HepG2 (cell line): ENCODE data around the gene VAMP5. TPM values are rescaled to one million over a fixed set of nuclear protein-coding genes. Genes with fewer than 3 reads are reported as not detected.
A peak's percentile ranks its signal among the peaks of the same experiment; 100 is the strongest.

Source experiments
- BORCS8-MEF2B ChIP-seq: sonication (generic); formaldehyde crosslinking; IDR thresholded peaks from 2 replicates; pipeline ENCODE4 v1.8.0; 2022; ENCODE audit warnings: mild to moderate bottlenecking, missing genetic modification reagents
- FOXA1 ChIP-seq, 2 experiments: fragments of 450-650 bp in 1 of 2; sonication (generic) in 1 of 2; formaldehyde crosslinking in 1 of 2; IDR thresholded peaks; 2 replicates each; pipeline versions ENCODE4 v1.4.0 to v1.6.1; 2016 to 2020; ENCODE audit warnings: missing genetic modification reagents in 1 of 2
- GMEB2 ChIP-seq: IDR thresholded peaks from 2 replicates; pipeline ENCODE4 v1.6.1; 2016; ENCODE audit warnings: missing biosample characterization, missing genetic modification reagents, low read depth
- HNF1B ChIP-seq: sonication (generic); formaldehyde crosslinking; IDR thresholded peaks from 2 replicates; pipeline ENCODE4 v1.5.1; 2020; ENCODE audit warnings: mild to moderate bottlenecking, moderate library complexity, missing genetic modification reagents
- ISL2 ChIP-seq: sonication (generic); formaldehyde crosslinking; IDR thresholded peaks from 2 replicates; pipeline ENCODE4 v1.5.0; 2020; ENCODE audit warnings: missing genetic modification reagents
- KLF11 ChIP-seq: IDR thresholded peaks from 2 replicates; pipeline ENCODE4 v1.6.1; 2016; ENCODE audit warnings: missing compliant biosample characterization
- SCMH1 ChIP-seq: sonication (generic); formaldehyde crosslinking; IDR thresholded peaks from 2 replicates; pipeline ENCODE4 v1.9.0; 2021; ENCODE audit warnings: missing genetic modification reagents, mild to moderate bottlenecking, borderline replicate concordance
- SIN3A ChIP-seq: IDR thresholded peaks from 2 replicates; pipeline ENCODE4 v1.6.1; 2011; ENCODE audit warnings: low read depth, mild to moderate bottlenecking, control low read depth, low read length, borderline replicate concordance
- SP5 ChIP-seq: IDR thresholded peaks from 2 replicates; pipeline ENCODE4 v1.6.1; 2016; ENCODE audit warnings: low read depth, borderline replicate concordance
- SPEN ChIP-seq: sonication (generic); formaldehyde crosslinking; IDR thresholded peaks from 2 replicates; pipeline ENCODE4 v1.5.1; 2020; ENCODE audit warnings: low read depth, mild to moderate bottlenecking, missing genetic modification reagents
- ZFP91 ChIP-seq: sonication (generic); formaldehyde crosslinking; IDR thresholded peaks from 2 replicates; pipeline ENCODE4 v1.9.0; 2022; ENCODE audit warnings: missing genetic modification reagents, mild to moderate bottlenecking, borderline replicate concordance
- ZFX ChIP-seq: sonication (generic); formaldehyde crosslinking; IDR thresholded peaks from 2 replicates; pipeline ENCODE4 v1.4.0; 2020; ENCODE audit warnings: mild to moderate bottlenecking, low read depth, missing genetic modification reagents, moderate library complexity
- ZNF224 ChIP-seq: sonication (generic); formaldehyde crosslinking; IDR thresholded peaks from 2 replicates; pipeline ENCODE4 v1.5.0; 2020; ENCODE audit warnings: mild to moderate bottlenecking, missing genetic modification reagents
- ZNF451 ChIP-seq: sonication (generic); formaldehyde crosslinking; IDR thresholded peaks from 2 replicates; pipeline ENCODE4 v1.5.0; 2020; ENCODE audit warnings: mild to moderate bottlenecking, missing genetic modification reagents
- ZNF496 ChIP-seq: sonication (generic); formaldehyde crosslinking; IDR thresholded peaks from 2 replicates; pipeline ENCODE4 v1.8.1; 2023; ENCODE audit warnings: mild to moderate bottlenecking, moderate library complexity, missing genetic modification reagents; ENCODE audit not compliant: insufficient replicate concordance
- ZNF672 ChIP-seq: sonication (generic); formaldehyde crosslinking; IDR thresholded peaks from 2 replicates; pipeline ENCODE4 v1.8.1; 2022; ENCODE audit warnings: missing genetic modification reagents
- polyA plus RNA-seq, 8 experiments: library from polyadenylated mRNA; depleted of rRNA in 3 of 8; stranded (reverse) in 7 of 8; unstranded in 1 of 8; fragments of >200 nt; fragmentation: Illumina TruSeq in 4 of 8; extraction: Trizol in 4 of 8; gene quantifications; 2 replicates each; pipeline versions ENCODE4 v1.2.1 to v1.2.3, GENCODE V29; 2011 to 2016; ENCODE audit warnings: low read depth in 4 of 8, missing spikeins in 1 of 8, mixed read lengths in 1 of 8; ENCODE audit not compliant: insufficient read depth in 1 of 8
- total RNA-seq, 5 experiments: library from RNA; depleted of rRNA; stranded (reverse); fragments of >200 nt; fragmentation: Illumina TruSeq; extraction: Trizol; gene quantifications; 2 replicates each; pipeline ENCODE4 v1.2.3, GENCODE V29; 2016; ENCODE audit warnings: low read depth in 1 of 5
- TF ChIP-seq, protein P1 (sequence below): sonication (generic); formaldehyde crosslinking; IDR thresholded peaks from 2 replicates; pipeline ENCODE4 v1.4.0; 2020; ENCODE audit warnings: mild to moderate bottlenecking, missing genetic modification reagents
- TF ChIP-seq, protein P2 (sequence below): sonication (generic); formaldehyde crosslinking; IDR thresholded peaks from 2 replicates; pipeline ENCODE4 v1.8.1; 2023; ENCODE audit warnings: mild to moderate bottlenecking, missing genetic modification reagents
- TF ChIP-seq, protein P3 (sequence below): sonication (generic); formaldehyde crosslinking; IDR thresholded peaks from 2 replicates; pipeline ENCODE4 v1.4.0; 2020; ENCODE audit warnings: mild to moderate bottlenecking, missing genetic modification reagents, borderline replicate concordance

The VAMP5 gene
- total and polyA plus RNA-seq, 2 of the 13 experiments (the other 11 are each of a cell fraction or from before 2014, with no cell fraction given) = 7.2 to 56.7 TPM

DNA sequence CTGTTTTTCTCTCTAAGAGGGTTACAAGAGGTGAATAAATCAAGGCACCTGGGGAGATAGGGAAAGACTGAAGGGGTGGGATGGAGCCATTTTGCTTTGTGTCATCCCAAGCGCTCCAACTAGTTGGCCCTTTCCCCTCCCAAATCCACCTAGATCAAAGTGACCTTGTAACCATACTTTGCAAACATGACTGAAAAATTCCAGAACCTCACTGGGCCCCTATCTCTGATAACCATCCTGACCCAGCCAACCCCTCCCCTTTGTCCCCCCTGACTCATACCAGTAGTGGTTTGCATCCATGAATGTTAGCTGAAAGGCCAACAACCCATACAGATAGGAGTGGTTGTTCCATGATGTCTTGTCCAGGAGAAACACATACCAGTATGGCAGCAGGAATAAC is 26.1 kb upstream of the VAMP5 start (continued):
- TF ChIP-seq, protein P1, sequence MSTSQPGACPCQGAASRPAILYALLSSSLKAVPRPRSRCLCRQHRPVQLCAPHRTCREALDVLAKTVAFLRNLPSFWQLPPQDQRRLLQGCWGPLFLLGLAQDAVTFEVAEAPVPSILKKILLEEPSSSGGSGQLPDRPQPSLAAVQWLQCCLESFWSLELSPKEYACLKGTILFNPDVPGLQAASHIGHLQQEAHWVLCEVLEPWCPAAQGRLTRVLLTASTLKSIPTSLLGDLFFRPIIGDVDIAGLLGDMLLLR (CRISPR knock-in tag) = no peak
- TF ChIP-seq, protein P2, sequence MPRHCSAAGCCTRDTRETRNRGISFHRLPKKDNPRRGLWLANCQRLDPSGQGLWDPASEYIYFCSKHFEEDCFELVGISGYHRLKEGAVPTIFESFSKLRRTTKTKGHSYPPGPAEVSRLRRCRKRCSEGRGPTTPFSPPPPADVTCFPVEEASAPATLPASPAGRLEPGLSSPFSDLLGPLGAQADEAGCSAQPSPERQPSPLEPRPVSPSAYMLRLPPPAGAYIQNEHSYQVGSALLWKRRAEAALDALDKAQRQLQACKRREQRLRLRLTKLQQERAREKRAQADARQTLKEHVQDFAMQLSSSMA (CRISPR knock-in tag) = no peak
- TF ChIP-seq ZNF451 (CRISPR knock-in tag) (no peak), SCMH1 (CRISPR knock-in tag) (no peak), KLF11 (CRISPR knock-in tag) (no peak), ZNF496 (no peak), ZFX (peak; percentile 24; the same call in 1 of the 2 replicates), ZFP91 (CRISPR knock-in tag) (no peak; the same call in 1 of the 2 replicates), ISL2 (peak; percentile 75), ZNF224 (CRISPR knock-in tag) (no peak), GMEB2 (CRISPR knock-in tag) (no peak), BORCS8-MEF2B (no peak), SIN3A (no peak), FOXA1 (IDR thresholded peaks at IDR 0.05) (no peak), FOXA1 (CRISPR knock-in tag; IDR thresholded peaks at IDR 0.05) (peak; percentile 35; the same call in 1 of the 2 replicates), SPEN (CRISPR knock-in tag) (no peak), HNF1B (CRISPR knock-in tag) (no peak), ZNF672 (CRISPR knock-in tag) (no peak), SP5 (CRISPR knock-in tag) (peak; percentile 82)
- TF ChIP-seq, protein P3, sequence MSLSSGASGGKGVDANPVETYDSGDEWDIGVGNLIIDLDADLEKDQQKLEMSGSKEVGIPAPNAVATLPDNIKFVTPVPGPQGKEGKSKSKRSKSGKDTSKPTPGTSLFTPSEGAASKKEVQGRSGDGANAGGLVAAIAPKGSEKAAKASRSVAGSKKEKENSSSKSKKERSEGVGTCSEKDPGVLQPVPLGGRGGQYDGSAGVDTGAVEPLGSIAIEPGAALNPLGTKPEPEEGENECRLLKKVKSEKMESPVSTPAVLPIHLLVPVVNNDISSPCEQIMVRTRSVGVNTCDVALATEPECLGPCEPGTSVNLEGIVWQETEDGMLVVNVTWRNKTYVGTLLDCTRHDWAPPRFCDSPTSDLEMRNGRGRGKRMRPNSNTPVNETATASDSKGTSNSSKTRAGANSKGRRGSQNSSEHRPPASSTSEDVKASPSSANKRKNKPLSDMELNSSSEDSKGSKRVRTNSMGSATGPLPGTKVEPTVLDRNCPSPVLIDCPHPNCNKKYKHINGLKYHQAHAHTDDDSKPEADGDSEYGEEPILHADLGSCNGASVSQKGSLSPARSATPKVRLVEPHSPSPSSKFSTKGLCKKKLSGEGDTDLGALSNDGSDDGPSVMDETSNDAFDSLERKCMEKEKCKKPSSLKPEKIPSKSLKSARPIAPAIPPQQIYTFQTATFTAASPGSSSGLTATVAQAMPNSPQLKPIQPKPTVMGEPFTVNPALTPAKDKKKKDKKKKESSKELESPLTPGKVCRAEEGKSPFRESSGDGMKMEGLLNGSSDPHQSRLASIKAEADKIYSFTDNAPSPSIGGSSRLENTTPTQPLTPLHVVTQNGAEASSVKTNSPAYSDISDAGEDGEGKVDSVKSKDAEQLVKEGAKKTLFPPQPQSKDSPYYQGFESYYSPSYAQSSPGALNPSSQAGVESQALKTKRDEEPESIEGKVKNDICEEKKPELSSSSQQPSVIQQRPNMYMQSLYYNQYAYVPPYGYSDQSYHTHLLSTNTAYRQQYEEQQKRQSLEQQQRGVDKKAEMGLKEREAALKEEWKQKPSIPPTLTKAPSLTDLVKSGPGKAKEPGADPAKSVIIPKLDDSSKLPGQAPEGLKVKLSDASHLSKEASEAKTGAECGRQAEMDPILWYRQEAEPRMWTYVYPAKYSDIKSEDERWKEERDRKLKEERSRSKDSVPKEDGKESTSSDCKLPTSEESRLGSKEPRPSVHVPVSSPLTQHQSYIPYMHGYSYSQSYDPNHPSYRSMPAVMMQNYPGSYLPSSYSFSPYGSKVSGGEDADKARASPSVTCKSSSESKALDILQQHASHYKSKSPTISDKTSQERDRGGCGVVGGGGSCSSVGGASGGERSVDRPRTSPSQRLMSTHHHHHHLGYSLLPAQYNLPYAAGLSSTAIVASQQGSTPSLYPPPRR (CRISPR knock-in tag) = peak; percentile 66; the same call in 1 of the 2 replicates
